ENCODE data around the gene ZGPAT.
"Not testable (repeated sequence)": the region's sequence is repeated elsewhere in the genome, so short reads cannot be mapped to it uniquely, and the experiment has no call there.

Gene ZGPAT

GRCh38 chr20:63702036-63702665, 5.7 kb upstream of the ZGPAT start:
- DNase-seq, result no peak

- DNase-seq, result no peak
Measured at GRCh38 chr20:63702751-63703470, 4.9 kb upstream of the ZGPAT start.

DNA sequence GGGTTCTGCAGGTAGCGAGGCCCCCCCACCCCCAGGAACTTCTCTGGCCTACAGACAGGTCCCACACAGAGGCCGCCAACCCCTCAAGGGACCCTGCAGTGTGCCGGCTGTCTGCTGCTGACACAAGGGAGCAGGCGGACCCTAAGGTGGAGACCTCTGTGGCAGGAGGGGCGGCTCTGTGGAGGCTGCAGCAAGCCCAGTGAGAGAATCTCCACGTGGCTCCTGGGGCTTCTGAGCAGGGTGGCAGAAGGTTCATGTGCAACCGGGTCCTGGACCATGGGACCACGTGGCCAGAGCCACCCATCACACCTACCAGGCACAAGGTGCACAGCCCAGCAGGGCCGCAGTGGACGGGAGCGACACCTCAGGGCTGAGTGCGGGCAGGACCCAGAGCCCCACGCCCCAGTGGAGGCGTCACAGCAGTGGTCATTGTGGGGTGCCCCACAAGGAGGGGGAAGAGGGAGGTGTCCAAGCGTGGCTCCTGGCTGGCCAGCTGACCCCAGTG, 4.3 kb upstream of the ZGPAT start:
- DNase-seq, result no peak

DNA sequence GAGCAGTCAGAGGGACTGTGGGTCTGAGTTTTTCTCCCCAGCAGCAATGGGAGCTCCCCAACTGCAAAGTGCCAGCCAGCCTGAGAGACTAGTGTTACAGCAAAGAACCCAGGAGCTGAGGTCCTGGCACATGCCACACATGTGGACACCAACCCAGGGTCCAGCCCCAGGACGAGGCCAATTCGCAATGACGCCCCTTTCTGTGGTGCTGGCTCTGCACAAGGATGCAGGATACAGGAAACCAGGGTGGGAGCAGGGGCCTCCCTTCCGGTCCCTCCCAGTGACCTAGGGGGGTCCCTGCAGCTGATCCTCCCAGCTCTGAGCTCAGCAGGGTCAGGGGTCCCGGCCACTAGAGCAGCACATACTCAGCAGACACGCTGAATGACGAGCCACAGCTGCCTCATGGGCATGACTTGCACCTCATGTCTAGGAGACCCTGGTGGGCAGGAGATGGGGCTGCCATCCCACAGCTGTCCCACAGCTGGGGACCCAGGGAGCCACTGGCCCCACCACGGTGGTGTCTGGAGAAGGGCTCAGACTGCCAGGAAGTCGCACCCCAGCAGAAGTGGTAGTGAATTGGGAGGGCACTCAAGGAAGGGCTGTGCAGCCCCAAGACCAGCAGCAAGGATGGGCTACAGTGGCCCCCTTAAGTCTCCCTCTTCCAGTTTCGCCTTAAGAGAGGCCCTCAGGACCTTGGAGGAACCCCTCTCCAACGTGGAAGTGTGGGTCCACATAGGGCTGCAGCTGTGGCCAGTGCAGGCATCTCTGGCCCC, 3.7 kb upstream of the ZGPAT start:
- no peak for DNase-seq

GRCh38 chr20:63704749-63705117, 3.1 kb upstream of the ZGPAT start:
- DNase-seq, result no peak

DNA sequence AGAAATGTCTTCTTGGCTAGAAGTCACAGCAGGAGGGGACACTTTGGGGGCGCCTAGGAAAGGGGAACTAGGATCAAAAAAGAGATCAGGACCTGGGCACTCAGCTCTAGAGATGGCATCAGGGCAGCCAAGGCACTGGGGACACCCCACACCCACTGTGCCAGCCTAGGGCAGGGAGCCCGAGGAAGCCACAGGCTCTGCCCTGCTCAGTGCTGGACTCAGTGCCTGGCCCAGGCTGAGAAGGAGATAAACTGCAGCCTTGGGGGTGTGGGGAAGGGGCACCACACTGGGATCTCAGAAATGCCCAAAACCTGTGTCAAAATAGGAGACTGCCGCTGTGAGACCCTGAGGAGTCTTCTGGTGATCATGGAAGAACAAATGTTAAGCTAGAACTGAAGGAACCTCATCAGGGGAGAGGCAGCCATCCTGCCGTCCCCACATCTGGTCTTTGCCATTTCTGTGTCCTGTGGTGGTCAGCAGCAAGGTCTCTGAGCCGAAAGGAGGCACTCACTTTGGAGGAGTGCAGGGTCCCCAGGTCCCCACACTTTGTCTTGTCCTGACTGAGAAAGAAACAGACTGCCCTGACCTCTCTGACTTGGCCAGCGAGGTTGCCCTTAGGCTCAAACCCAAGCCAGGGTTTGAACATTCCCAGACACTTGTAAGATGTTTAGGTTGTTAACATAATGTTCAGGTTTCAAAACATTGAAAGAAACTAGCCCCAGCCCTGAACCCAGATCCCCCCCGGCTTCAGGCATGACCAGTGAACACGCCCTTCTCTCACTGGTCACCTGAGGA, 2.4 kb upstream of the ZGPAT start:
- no peak for DNase-seq

DNA sequence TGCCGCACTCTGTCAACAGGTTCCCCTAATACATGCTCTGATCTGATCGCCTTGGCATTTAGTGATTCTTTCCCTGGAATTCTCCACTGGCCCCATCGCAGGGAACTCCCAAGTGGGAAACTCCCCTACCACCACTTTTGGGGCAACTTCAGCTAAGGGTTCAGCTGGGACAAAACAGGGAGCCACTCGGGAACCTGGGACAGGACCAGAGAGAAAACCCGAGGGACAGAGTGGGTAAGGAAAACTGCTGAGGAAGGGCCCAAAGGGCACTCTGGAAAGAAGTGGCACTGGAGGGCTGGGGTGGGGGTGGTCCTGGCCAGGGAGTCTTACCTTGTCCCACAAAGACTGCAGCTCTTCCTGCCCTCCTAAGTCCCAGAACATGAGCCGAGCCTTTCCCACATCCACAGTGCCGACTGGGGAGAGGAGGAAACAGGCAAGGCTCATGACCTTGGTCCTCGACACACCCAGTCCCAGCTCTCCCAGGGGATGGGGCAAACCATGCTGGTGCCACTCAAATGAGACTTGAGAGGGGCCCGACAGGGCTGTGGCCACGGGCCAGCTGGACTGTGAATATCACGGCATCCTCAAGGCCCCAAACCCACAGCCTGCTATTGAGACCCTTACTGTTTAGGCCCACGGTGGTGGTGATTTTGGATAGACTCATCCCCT, 1.7 kb upstream of the ZGPAT start:
- no peak for DNase-seq

DNA sequence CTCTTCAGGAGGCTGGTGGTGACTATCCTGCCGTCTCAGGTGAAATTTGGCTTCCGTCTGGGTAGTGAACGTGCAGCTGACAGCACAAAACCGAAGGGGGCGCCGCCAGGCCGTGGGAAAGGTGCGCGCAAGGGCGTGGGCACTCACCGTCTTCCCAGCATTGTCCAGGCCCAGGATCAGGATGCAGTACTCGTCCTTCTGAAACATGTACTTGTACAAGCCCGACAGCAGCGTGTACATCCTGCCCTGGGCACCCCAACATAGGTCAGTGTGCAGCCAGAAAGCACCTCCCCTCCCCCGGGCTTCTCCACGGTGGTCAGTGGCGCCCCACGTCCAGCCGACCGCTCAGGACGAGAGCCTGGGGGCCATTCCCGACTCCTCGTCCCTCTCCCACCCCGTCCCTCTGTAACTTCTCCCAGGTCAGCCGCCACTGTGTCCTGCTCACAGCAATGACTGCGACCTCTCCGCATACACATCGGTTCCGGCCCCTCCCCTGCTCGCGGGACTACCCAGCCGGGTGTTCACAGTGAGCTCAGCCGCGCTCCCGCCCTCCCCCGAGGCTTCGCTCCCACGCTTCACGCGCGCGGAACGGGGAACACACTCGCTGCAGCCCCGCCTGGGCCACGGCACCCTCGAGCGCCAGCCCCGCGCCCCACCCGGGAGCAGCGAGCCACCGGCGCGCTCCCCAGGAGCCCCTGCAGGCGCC, 834 bp upstream of the ZGPAT start:
- peak in 8 of 58 donors; percentile 18 to 65 (median 42) for DNase-seq

DNA sequence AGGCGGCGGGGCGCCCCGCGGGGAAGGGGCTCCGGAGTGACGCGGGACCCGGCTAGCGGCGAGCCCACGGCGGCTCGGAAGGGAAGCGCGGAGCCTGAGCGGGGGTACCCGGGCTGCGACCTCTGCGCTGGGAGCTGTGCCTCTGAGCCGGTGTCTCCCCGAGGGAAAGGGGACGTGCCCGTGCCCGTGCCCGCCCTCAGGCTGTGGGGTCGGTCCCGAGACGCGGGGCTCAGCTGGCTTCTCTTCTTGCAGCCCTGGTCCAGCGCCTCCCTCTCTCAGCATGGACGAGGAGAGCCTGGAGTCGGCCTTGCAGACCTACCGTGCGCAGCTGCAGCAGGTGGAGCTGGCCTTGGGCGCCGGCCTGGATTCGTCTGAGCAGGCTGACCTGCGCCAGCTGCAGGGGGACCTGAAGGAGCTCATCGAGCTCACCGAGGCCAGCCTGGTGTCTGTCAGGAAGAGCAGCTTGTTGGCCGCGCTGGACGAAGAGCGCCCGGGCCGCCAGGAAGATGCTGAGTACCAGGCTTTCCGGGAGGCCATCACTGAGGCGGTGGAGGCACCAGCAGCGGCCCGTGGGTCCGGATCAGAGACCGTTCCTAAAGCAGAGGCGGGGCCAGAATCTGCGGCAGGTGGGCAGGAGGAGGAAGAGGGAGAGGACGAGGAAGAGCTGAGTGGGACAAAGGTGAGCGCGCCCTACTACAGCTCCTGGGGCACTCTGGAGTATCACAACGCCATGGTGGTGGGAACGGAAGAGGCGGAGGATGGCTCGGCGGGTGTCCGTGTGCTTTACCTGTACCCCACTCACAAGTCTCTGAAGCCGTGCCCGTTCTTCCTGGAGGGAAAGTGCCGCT, 686 bp downstream of the ZGPAT start:
- no peak for DNase-seq

- no peak for DNase-seq
Measured at GRCh38 chr20:63709149-63709527, 1.3 kb downstream of the ZGPAT start.

- DNase-seq, result no peak
Measured at GRCh38 chr20:63711085-63711645, 3.3 kb downstream of the ZGPAT start.

- DNase-seq, result no peak
Measured at GRCh38 chr20:63712191-63712590, 4.4 kb downstream of the ZGPAT start.

GRCh38 chr20:63714858-63715257, 7.0 kb downstream of the ZGPAT start:
- DNase-seq, result no peak

GRCh38 chr20:63718996-63719395, 11.2 kb downstream of the ZGPAT start:
- no peak for DNase-seq

GRCh38 chr20:63722967-63723622, 15.3 kb downstream of the ZGPAT start:
- DNase-seq, result not testable (repeated sequence)

DNA sequence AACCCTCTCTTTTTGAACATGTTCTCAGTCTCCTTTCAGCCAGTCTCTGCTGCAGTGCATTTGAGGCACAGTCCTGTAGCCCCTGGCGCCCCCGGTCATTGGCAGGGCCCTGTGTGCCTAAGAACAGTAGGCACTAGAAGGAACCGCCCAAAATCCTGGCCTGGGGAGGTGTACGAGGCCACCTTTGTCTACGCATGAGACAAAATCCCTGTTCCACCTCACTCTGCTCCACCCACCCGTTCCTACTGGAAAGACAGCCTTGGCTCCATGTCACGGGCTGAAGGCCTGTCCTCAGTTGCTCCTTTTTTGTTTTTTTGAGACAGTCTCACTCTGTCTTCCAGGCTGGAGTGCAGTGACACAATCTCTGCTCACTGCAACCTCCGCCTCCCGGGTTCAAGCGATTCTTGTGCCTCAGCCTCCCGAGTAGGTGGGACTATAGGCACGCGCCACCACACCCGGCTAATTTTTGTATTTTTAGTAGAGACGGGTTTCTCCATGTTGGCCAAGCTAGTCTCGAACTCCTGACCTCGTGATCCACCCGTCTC, 22.4 kb downstream of the ZGPAT start:
- peak in 1 of 58 donors; percentile 22 for DNase-seq

DNA sequence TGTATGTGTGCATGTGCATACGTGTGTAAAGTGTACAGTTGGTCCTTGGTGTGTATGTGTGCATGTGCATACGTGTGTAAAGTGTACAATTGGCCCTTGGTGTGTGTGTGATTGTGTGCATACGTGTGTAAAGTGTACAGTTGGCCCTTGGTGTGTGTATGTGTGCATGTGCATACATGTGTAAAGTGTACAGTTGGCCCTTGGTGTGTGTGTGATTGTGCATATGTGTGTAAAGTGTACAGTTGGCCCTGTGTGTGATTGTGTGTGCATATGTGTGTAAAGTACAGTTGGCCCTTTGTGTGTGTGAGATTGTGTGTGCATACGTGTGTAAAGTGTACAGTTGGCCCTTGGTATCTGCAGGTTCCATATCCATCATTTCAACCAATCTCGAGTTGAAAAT, 23.6 kb downstream of the ZGPAT start:
- no peak for DNase-seq
